ENCODE measurements around the gene PLA2G3. TPM values are rescaled to one million over a fixed set of nuclear protein-coding genes. Genes with fewer than 3 reads are reported as not detected.

The PLA2G3 gene
- total and polyA plus RNA-seq, 2 of the 8 experiments (the other 6 are each of a cell fraction or from before 2014, with no cell fraction given): 18.1 to 25.9 TPM

GRCh38 chr22:31150615-31151014 is 10.3 kb upstream of the PLA2G3 start:
- no peaks in the 10 kb centered on the region for H3K23me2 ChIP-seq (ENCODE audit: low read depth, low read length)
- no peak overlapping the region for H4K5ac ChIP-seq (ENCODE audit: insufficient read length, low read depth, low read length)
- TF ChIP-seq MAFK (IDR thresholded peaks at IDR 0.05; ENCODE audit: low read depth, low read length): no peak
- peak; percentile 17 to 49 (median 44); a peak in 2 of 4 replicates for TF ChIP-seq CTCF (IDR thresholded peaks at IDR 0.05; ENCODE audit: control extremely low read depth in 1 of 3, insufficient read depth in 1 of 3, low read depth in 1 of 3, low read length in 3 of 3)
- H3K79me1 ChIP-seq (ENCODE audit: low read depth, low read length): no peaks in the 10 kb centered on the region
- H3K4ac ChIP-seq (replicated peaks; ENCODE audit: insufficient read length, low read depth, low read length): no peak overlapping the region
- FAIRE-seq: no peak
- no peak overlapping the region for H3K23ac ChIP-seq (ENCODE audit: insufficient read length)
- no peak overlapping the region for H3K56ac ChIP-seq (replicated peaks; ENCODE audit: insufficient read length, low read depth, low read length)
- 0 out of 2 replicates have a peak overlapping the region, but pooled peaks have one; percentile 12 for H2AFZ ChIP-seq (ENCODE audit: low read length)
- no peak overlapping the region for H3K9ac ChIP-seq (replicated peaks in 1 of 4; ENCODE audit: extremely low read depth in 1 of 4, low read depth in 3 of 4, low read length in 3 of 4)
- no peak overlapping the region for H2AK5ac ChIP-seq (ENCODE audit: low read depth, low read length)
- H3K18ac ChIP-seq (ENCODE audit: extremely low read depth, low read length): no peak overlapping the region
- peaks cover 0 to 5% of the 10 kb centered on the region in 2 experiments; a peak in 1 of 4 replicates for H3K9me3 ChIP-seq (ENCODE audit: insufficient read depth in 2 of 2, low read depth in 1 of 2, low read length in 1 of 2)
- H4K8ac ChIP-seq (ENCODE audit: extremely low read depth, insufficient read depth, low read length): no peak overlapping the region
- no peak overlapping the region for H3K27ac ChIP-seq (ENCODE audit: low read depth, low read length)
- no peaks in the 10 kb centered on the region for H3K79me2 ChIP-seq (ENCODE audit: control insufficient read depth in 1 of 2, insufficient read depth in 2 of 2, low read length in 2 of 2)
- no peak overlapping the region for H3K14ac ChIP-seq (ENCODE audit: insufficient read length)
- H3K4me2 ChIP-seq (ENCODE audit: insufficient read depth in 1 of 2, low read depth in 2 of 2, low read length in 2 of 2): no peak overlapping the region
- POLR2A ChIA-PET (ENCODE audit: partially characterized antibody): interaction anchor here (0.7 kb wide), 1 partner anchor 9 kb away, joined by 3 read pairs; the partner anchor contains the start of gene RNF185
- DNase-seq (ENCODE audit: low read depth in 1 of 2, low spot score in 2 of 2): no peak
- H2BK15ac ChIP-seq (ENCODE audit: low read length): no peak overlapping the region
- H3K4me3 ChIP-seq (ENCODE audit: extremely low read depth in 1 of 4, insufficient read depth in 2 of 4, low read depth in 3 of 4, low read length in 4 of 4): no peak overlapping the region
- no peaks in the 10 kb centered on the region for H4K20me1 ChIP-seq (replicated peaks in 1 of 2; ENCODE audit: control insufficient read depth in 1 of 2, insufficient read depth in 2 of 2, low read length in 2 of 2)
- no peak overlapping the region for H2BK5ac ChIP-seq (ENCODE audit: low read depth, low read length)
- CTCF ChIA-PET (ENCODE audit: partially characterized antibody): interaction anchor here (0.7 to 11.9 kb wide), 16 partner anchors 8 to 501 kb away, joined by 3 to 124 read pairs (median 3); partner anchors contain the start of genes PLA2G3 and SELENOM
- no peak overlapping the region for H4K91ac ChIP-seq (replicated peaks; ENCODE audit: insufficient read length, low read length)
- H3K36me3 ChIP-seq (ENCODE audit: control insufficient read depth in 2 of 4, insufficient read depth in 4 of 4, low read length in 3 of 4): no peaks in the 10 kb centered on the region
- H3K27me3 ChIP-seq (replicated peaks in 1 of 4; ENCODE audit: control insufficient read depth in 3 of 4, extremely low read depth in 1 of 4, insufficient read depth in 3 of 4, low read length in 3 of 4): no peaks in the 10 kb centered on the region
- no peaks in the 10 kb centered on the region; a peak in 1 of 7 replicates for H3K4me1 ChIP-seq (replicated peaks in 1 of 4; ENCODE audit: control insufficient read depth in 3 of 4, insufficient read depth in 4 of 4, low read length in 3 of 4)
- no peak overlapping the region for H2BK120ac ChIP-seq (replicated peaks; ENCODE audit: low read depth, low read length)
- WGBS, 2 experiments (ENCODE audit: extremely low coverage in 1 of 2, insufficient coverage in 1 of 2, insufficient read length in 1 of 2, insufficient replicate concordance in 2 of 2, low coverage in 1 of 2, low lambda C conversion rate in 2 of 2, missing lambda C conversion rate in 1 of 2): 71% methylated on average over 3 of the region's 3 CpGs; no CpG with 5 or more reads in 1 of the 2 experiments
- no peak overlapping the region for H2BK20ac ChIP-seq (ENCODE audit: low read length)
- H2BK12ac ChIP-seq (ENCODE audit: low read depth, low read length): no peak overlapping the region

Measured in H1 (cell line).